ENCODE measurements around the gene SYNM. TPM values are rescaled to one million over a fixed set of nuclear protein-coding genes. Genes with fewer than 3 reads are reported as not detected.

The SYNM gene
- polyA plus RNA-seq, 1 experiment = 1.8 TPM

DNA sequence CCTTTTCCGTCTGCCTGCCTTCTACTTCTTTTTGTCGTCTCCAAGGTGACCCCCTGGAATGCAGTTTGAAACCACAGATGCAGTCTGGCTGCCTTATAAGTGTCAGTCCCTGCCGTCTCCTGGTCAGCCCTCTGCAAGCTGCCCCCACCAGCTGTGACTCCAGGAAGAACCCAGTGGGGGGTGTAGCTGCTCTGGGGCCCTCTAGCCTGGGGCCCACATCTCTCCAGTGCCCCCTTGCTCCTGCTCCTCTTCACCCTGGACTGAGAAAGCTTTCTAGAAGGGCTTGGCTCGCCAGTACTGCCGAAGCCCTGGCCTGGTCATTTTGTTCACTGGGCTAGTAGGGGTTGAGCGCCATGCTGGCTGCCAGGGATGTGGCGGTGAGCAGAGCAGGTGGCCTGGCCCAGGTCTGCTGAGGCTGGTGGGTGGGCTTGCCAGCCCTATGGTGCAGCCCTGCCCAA lies 21.3 kb downstream of the SYNM start:
- H3K36me3 ChIP-seq (ENCODE audit: control insufficient read depth, insufficient read depth, low read length) = no peaks in the 10 kb centered on the region; the same call in 1 of the 2 replicates
- TF ChIP-seq, protein P1, sequence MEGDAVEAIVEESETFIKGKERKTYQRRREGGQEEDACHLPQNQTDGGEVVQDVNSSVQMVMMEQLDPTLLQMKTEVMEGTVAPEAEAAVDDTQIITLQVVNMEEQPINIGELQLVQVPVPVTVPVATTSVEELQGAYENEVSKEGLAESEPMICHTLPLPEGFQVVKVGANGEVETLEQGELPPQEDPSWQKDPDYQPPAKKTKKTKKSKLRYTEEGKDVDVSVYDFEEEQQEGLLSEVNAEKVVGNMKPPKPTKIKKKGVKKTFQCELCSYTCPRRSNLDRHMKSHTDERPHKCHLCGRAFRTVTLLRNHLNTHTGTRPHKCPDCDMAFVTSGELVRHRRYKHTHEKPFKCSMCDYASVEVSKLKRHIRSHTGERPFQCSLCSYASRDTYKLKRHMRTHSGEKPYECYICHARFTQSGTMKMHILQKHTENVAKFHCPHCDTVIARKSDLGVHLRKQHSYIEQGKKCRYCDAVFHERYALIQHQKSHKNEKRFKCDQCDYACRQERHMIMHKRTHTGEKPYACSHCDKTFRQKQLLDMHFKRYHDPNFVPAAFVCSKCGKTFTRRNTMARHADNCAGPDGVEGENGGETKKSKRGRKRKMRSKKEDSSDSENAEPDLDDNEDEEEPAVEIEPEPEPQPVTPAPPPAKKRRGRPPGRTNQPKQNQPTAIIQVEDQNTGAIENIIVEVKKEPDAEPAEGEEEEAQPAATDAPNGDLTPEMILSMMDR (IDR thresholded peaks at IDR 0.05; ENCODE audit: insufficient read depth, low read depth, low read length) = no peak
- no peak for DNase-seq (ENCODE audit: low read depth)
- ChIA-PET CTCF (no interaction called here), POLR2A (interaction anchor here (0.5 kb wide), 1 partner anchor 607 kb away, joined by 4 read pairs; the partner anchor contains the start of gene LYSMD4)
- no peak overlapping the region for H3K4me3 ChIP-seq (ENCODE audit: low read depth, low read length)
- no peaks in the 10 kb centered on the region for H3K27me3 ChIP-seq (ENCODE audit: control insufficient read depth, insufficient read depth, low read length)

DNA sequence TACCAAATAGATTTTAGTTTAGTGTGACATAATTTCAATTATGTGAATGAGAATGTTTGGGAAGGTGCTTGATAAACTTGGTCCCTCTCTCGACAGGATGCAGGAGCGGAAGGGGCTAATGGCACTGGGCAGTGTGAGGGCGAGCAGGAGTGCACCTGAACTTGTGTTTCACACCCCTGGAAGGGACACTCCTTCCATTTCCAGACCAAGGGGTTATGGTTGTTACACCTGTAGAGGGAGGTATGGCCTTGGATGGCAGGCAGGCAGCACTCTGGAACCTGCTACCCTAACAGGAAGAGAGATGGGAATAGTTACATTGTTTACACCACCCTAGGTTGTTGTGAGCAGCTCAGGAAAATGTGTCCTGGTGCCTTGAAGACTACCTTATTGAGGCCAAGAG lies 22.1 kb downstream of the SYNM start:
- POLR2A ChIA-PET = no interaction called here
- Histone ChIP-seq H3K36me3 (ENCODE audit: control insufficient read depth, insufficient read depth, low read length) (no peaks in the 10 kb centered on the region), H3K27me3 (ENCODE audit: control insufficient read depth, insufficient read depth, low read length) (no peaks in the 10 kb centered on the region), H3K4me3 (ENCODE audit: low read depth, low read length) (no peak overlapping the region)
- CTCF ChIA-PET = no interaction called here
- no peak for DNase-seq (ENCODE audit: low read depth)
- TF ChIP-seq, protein P1 (IDR thresholded peaks at IDR 0.05; ENCODE audit: insufficient read depth, low read depth, low read length) = no peak

DNA sequence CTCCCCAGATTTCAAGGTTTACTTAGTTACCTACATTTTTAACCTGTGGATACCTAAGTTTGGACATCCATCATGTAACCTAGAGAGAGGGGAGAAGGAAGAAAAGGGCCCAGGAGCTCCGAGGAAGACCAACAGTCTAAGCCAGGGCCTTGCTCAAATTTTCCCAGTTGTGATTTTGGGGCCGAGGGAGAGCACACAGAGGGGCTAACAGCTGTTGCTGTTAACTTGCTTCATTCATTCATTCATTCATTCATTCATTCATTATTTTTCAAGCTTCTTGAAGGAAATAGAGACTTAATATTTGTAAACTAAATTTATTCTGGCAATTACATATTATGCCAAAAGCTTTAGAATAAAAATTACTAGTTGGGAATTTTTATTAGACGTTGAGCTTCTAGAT lies 22.9 kb downstream of the SYNM start:
- DNase-seq (ENCODE audit: low read depth) = no peak
- CTCF ChIA-PET = interaction anchor here (1.6 kb wide), 1 partner anchor 22 kb away, joined by 5 read pairs; the partner anchor contains the start of gene SYNM
- Histone ChIP-seq H3K4me3 (ENCODE audit: low read depth, low read length) (no peak overlapping the region), H3K27me3 (ENCODE audit: control insufficient read depth, insufficient read depth, low read length) (no peaks in the 10 kb centered on the region), H3K36me3 (ENCODE audit: control insufficient read depth, insufficient read depth, low read length) (no peaks in the 10 kb centered on the region; the same call in 1 of the 2 replicates)
- POLR2A ChIA-PET = no interaction called here
- TF ChIP-seq, protein P1 (IDR thresholded peaks at IDR 0.05; ENCODE audit: insufficient read depth, low read depth, low read length) = no peak

DNA sequence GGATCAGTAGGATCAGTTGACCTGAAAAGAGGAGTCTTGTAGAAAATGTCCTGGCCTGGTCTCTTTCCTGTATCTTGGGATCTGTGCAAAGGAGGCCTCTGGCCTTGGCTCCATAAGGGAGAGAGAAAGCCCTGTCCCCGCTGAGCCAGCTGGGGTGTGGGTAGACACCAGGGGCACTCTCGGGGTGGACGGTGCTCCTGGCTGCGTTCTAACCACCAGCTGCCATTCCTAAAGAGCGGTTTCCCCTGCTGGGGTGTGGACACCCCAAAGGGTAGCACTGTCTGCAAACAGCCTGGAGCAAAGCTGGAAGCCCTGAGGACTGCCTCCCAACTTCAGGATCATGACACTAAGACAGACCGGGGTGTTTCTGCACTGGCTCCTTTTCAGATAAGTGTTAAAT lies 23.5 kb downstream of the SYNM start:
- no peak for DNase-seq (ENCODE audit: low read depth)
- no peaks in the 10 kb centered on the region; the same call in 1 of the 2 replicates for H3K36me3 ChIP-seq (ENCODE audit: control insufficient read depth, insufficient read depth, low read length)
- H3K4me3 ChIP-seq (ENCODE audit: low read depth, low read length) = no peak overlapping the region
- TF ChIP-seq, protein P1 (IDR thresholded peaks at IDR 0.05; ENCODE audit: insufficient read depth, low read depth, low read length) = no peak
- POLR2A ChIA-PET = no interaction called here
- CTCF ChIA-PET = interaction anchor here (0.9 to 1.6 kb wide), 2 partner anchors 23 to 28 kb away, joined by 5 read pairs; partner anchors contain the start of gene SYNM
- no peaks in the 10 kb centered on the region for H3K27me3 ChIP-seq (ENCODE audit: control insufficient read depth, insufficient read depth, low read length)

DNA sequence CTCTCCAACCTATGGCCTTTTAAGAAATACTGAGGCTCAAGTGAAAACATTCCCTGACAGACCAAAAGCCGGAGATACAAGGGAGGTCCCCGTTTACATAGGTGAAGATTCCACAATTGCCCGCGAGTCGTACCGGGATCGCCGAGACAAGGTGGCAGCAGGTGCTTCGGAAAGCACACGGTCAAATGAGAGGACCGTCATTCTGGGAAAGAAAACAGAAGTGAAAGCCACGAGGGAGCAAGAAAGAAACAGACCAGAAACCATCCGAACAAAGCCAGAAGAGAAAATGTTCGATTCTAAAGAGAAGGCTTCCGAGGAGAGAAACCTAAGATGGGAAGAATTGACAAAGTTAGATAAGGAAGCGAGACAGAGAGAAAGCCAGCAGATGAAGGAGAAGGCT lies 24.8 kb downstream of the SYNM start:
- no peak overlapping the region for H3K4me3 ChIP-seq (ENCODE audit: low read depth, low read length)
- ChIA-PET POLR2A (no interaction called here), CTCF (no interaction called here)
- DNase-seq (ENCODE audit: low read depth) = no peak
- H3K27me3 ChIP-seq (ENCODE audit: control insufficient read depth, insufficient read depth, low read length) = no peaks in the 10 kb centered on the region
- TF ChIP-seq, protein P1 (IDR thresholded peaks at IDR 0.05; ENCODE audit: insufficient read depth, low read depth, low read length) = no peak
- no peaks in the 10 kb centered on the region; the same call in 1 of the 2 replicates for H3K36me3 ChIP-seq (ENCODE audit: control insufficient read depth, insufficient read depth, low read length)

Data from BJ (cell line).